Pancreas (tissue), 10 donors: ENCODE data around the gene RPL11. TPM values are rescaled to one million over a fixed set of nuclear protein-coding genes. Genes with fewer than 3 reads are reported as not detected.
A peak's percentile ranks its signal among the peaks of the same experiment; 100 is the strongest.

ENCODE experiments used
- ATAC-seq, 4 donors: fragments of 200-7000 bp; cut with Tn5 transposase; one replicate each; pipeline versions ENCODE4 v1.8.0 to v1.9.1; 2020; ENCODE audit warnings: mild to moderate bottlenecking in 4 of 4, moderate library complexity in 4 of 4
- DNase-seq, 6 donors: peaks; one replicate each; pipeline ENCODE4 v3.0.0-alpha.2; 2020
- FAIRE-seq: peaks from 2 replicates; lab custom pipeline; 2012; peaks lifted over from hg19 to GRCh38; lab: Jason Lieb, UNC
- H3K27ac ChIP-seq, 4 donors: fragments of 200-600 bp; sonication (generic); 1 replicate in 3 of 4; 2 replicates in 1 of 4; pipeline versions ENCODE4 v1.5.0 to v1.8.0; 2020
- H3K27me3 ChIP-seq, 4 donors: fragments of 200-600 bp; one replicate each; pipeline ENCODE4 v1.8.0; 2021
- H3K36me3 ChIP-seq, 3 donors: fragments of 200-600 bp; sonication (generic) in 1 of 3; one replicate each; pipeline versions ENCODE4 v1.5.0 to v1.8.0; 2020 to 2021
- H3K4me1 ChIP-seq, 3 donors: fragments of 200-600 bp; one replicate each; pipeline ENCODE4 v1.8.0; 2021
- H3K4me3 ChIP-seq, 4 donors: fragments of 200-600 bp; sonication (generic) in 2 of 4; one replicate each; pipeline versions ENCODE4 v1.5.0 to v1.8.0; 2020 to 2021
- H3K9me3 ChIP-seq, 4 donors: fragments of 200-600 bp; one replicate each; pipeline ENCODE4 v1.8.0; 2021
- CTCF ChIP-seq, 4 donors: fragments of 200-600 bp; sonication (generic) in 3 of 4; IDR thresholded peaks; one replicate each; pipeline versions ENCODE4 v1.5.0 to v1.8.0; 2021; ENCODE audit warnings: antibody characterized with exemption in 4 of 4
- WGBS, 2 donors: extraction: QIAGEN DNeasy Blood & Tissue Kit; methylation state at CpG; one replicate each; pipeline ENCODE4 v1.1.7; 2013; 5-methylcytosine and 5-hydroxymethylcytosine counted together
- intact Hi-C, 3 donors: fragments of 100-400 bp; cut with DNase I; formaldehyde crosslinking; loops; one replicate each; pipeline versions ENCODE4 v1.11.1 to v1.14.2; 2022
- polyA plus RNA-seq, 2 donors: library from polyadenylated mRNA; stranded (reverse); fragments of 200-250 nt; gene quantifications; one replicate each; pipeline ENCODE4 v1.2.3, GENCODE V29; 2013
- total RNA-seq, 6 donors: library from RNA; stranded (reverse); fragmentation: NEBNext Ultra II Directional in 4 of 6; extraction: Animal tissue kit (Norgen Biotek cat#: 25700) in 4 of 6; gene quantifications; one replicate each; pipeline versions ENCODE4 v1.2.1 to v1.2.4, GENCODE V29; 2021 to 2023
- donor health status: healthy with polysubstance abuse.
- donor health status: DM: no; HTN: no; CAD: no; lungs with moderate emphysema.
- donor health status: DM: no; HTN: no; CAD: no.
- donor health status: control.
- donor health status: control.
- donor health status: Bipolar disorder and iron deficiency.
- donor health status: DM: yes; HTN: yes; CAD: no.
- donor health status: DM: no; HTN: no; CAD: no.
- donor health status: DM: no; HTN: no; CAD: no.
- donor health status: DM: yes; HTN: yes; CAD: no.

The RPL11 gene
- total RNA-seq (100 to 1,000 TPM; 511 to 819 (median 681) TPM), polyA plus RNA-seq (1,000 to 10,000 TPM; 1,351 to 1,484 TPM)

DNA sequence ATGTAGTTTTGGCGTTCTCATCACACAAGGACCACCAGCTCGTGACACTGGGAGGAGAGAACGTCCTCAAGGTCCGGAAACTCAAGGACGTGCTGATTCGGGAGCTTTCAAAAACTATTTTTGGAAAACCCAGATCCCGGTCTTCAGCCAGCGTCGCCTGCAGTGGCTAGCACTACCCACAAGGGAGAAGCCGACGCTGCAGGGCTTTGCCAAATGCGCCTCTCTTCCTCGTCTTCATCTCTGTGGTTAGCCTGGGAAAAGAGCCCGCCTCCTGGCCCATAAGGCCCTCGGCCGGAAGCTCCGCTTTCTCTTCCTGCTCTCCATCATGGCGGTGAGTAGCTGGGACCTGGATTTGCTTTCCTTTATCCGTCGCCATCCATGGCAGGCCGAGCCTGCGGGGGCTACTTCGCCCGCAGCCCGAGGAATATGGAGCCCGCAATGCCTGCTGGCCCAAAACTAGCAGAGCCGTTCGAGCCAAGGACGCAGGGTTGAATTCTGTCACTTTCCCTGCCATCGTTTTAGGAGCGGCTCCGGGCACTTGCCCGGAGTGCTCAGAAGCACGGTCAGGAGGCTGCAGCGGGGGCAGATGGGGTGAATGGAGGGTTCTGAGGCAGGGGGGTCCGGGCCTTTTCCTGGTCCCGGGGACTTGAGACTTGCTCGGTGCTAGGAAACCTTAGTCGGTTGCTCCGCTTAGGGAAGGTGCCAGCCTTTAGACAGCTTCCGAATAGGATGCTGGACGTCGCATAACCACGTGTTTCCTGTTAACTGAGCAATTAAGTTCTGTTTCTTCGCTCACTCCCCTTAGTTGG is at the start of gene RPL11:
TSS of gene RPL11 (plus strand) at position 308 of the 809 bp plus-strand sequence. CDS start at position 326, 18 bp downstream.
- 0% methylated on average over 44 to 45 of the region's 45 CpGs for WGBS, 2 donors
- Histone ChIP-seq H3K4me3 (peak within 1 kb of the TSS; percentile 62 to 93 (median 83)), H3K4me1 (peaks cover 11 to 34% (median 17%) of the 10 kb centered on the region in 3 donors), H3K27me3 (no peaks in the 10 kb centered on the region), H3K9me3 (no peaks in the 10 kb centered on the region), H3K27ac (peak within 1 kb of the TSS; percentile 69 to 85 (median 76)), H3K36me3 (peaks cover 0 to 32% (median 21%) of the 10 kb centered on the region in 3 donors)
- DNase-seq (peak; percentile 86 to 97 (median 93)), FAIRE-seq (peak; percentile 23), ATAC-seq (peak; percentile 99 to 100 (median 100))
- intact Hi-C loops, result loop anchor here in 1 of 3 donors (10.0 kb wide), 1 partner anchor 53 kb away; the partner anchor contains the start of gene ELOA
- peak; percentile 65 to 90 (median 82) for TF ChIP-seq CTCF (IDR thresholded peaks at IDR 0.05)

DNA sequence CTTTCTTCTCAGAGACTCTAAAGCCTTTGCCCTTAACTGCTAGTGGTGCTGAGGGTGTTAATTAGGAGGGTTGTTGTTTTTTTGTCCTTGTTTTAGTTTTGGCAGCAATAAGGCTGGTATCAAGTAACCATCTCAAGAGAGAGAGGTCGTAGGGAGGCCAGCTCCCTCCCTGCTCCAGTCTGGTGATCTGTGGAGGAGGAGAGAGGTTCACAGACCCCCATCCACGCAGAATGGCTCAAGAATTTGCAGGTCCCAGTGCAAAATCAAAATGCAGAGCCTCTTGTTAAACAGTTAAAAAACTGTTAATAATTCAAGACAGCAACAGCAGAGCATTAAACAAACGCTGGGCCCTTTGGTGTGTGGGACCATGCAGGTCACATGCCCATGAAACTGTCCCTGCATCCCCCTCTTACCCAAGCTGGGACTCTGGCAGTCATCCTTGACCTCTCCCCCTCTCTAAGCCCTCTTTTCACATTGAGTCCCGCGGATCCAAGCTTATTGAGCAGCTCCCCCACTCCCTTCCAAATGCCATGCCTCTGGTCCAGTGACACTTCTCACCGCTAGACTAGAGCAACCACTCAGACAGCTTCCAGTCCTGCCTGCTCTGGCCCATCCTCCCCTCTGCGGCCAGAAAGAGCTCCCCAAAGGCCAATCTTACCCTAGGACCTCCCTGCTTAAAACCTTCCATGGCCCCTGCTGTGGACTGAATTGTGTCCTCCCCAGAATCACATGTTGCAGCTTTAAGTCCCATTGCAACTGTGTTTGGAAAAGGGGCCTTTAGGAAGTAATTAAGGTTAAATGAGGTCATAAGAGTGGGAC is 47.7 kb upstream of the RPL11 start:
- intact Hi-C loops, result no loop called here
- DNase-seq, result no peak

DNA sequence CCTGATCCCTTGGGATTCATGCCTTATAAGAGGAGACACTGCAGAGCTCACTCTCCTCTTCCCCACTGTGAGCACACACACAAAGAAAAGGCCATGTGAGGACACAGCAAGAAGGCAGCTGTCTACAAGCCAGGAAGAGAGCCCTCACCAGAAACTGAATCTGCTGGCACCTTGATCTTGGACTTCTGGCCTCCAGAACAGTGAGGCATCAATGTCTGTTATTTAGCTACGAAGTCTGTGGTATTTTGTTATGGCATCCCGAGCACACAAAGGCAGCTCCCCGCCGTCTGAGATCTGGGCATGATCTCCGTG is 47.1 kb upstream of the RPL11 start:
- 84 to 87% methylated on average over 5 of the region's 5 CpGs for WGBS, 2 donors
- Histone ChIP-seq H3K27ac (no peak overlapping the region), H3K36me3 (no peaks in the 10 kb centered on the region), H3K9me3 (no peaks in the 10 kb centered on the region), H3K27me3 (no peaks in the 10 kb centered on the region), H3K4me1 (no peaks in the 10 kb centered on the region), H3K4me3 (no peak overlapping the region)
- no peak for ATAC-seq
- intact Hi-C loops, result no loop called here
- DNase-seq, result no peak
- TF ChIP-seq CTCF (IDR thresholded peaks at IDR 0.05), result no peak
- FAIRE-seq, result no peak

More for the DNA sequence above, 47.7 kb upstream of the RPL11 start:
- H3K4me1 ChIP-seq, result no peaks in the 10 kb centered on the region
- no peaks in the 10 kb centered on the region for H3K9me3 ChIP-seq
- H3K4me3 ChIP-seq, result no peak overlapping the region
- WGBS, 2 donors, result 54 to 57% methylated on average over 7 of the region's 7 CpGs
- FAIRE-seq (no peak), ATAC-seq (no peak)
- TF ChIP-seq CTCF (IDR thresholded peaks at IDR 0.05), result no peak
- no peaks in the 10 kb centered on the region for H3K27me3 ChIP-seq
- H3K27ac ChIP-seq, result no peak overlapping the region
- H3K36me3 ChIP-seq, result no peaks in the 10 kb centered on the region

DNA sequence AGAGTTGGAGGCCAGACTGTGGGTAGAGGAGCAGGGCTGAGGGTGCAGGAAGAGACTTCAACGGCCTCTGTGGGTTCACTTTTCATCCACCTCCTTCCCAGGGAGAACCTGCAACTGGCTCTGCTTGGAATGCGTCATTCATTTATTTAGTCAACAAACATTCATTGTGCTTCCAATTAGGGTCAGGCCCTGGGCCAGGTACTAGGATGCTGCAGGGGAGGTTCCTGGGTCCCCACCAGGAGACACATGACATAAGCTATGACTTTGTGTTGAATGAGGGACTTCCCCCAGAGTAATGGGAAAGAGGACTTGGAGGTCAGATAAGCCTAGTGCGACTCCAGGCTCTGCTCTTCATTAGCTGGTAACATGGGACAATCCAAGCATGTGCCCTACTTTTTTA is 46.3 kb upstream of the RPL11 start:
- no peak overlapping the region for H3K4me3 ChIP-seq
- H3K27ac ChIP-seq, result no peak overlapping the region
- no peaks in the 10 kb centered on the region for H3K9me3 ChIP-seq
- FAIRE-seq, result no peak
- no peaks in the 10 kb centered on the region for H3K36me3 ChIP-seq
- 75% methylated on average over 3 of the region's 3 CpGs for WGBS, 2 donors
- no peaks in the 10 kb centered on the region for H3K4me1 ChIP-seq
- no peak for ATAC-seq
- no peak for DNase-seq
- TF ChIP-seq CTCF (IDR thresholded peaks at IDR 0.05), result no peak
- no peaks in the 10 kb centered on the region for H3K27me3 ChIP-seq
- intact Hi-C loops, result no loop called here
